Measurements from ENCODE around the gene IL2RA.

- TF ChIP-seq EZH2 (IDR thresholded peaks at IDR 0.05): no peak
- TF ChIP-seq POLR2AphosphoS5 (IDR thresholded peaks at IDR 0.05; ENCODE audit: borderline replicate concordance, low read depth, low read length): no peak
Observed at GRCh38 chr10:6002809-6003510, 59.2 kb downstream of the IL2RA start.
